Nephron progenitor cell (in vitro differentiated cells): ENCODE data around the gene HRH2.

Experiments
- DNase-seq: peaks from one replicate; pipeline ENCODE4 v3.0.0; 2021
- H3K27ac Mint-ChIP-seq: 2 replicates; pipeline ENCODE4 v1.8.0; 2021; ENCODE audit warnings: mild to moderate bottlenecking, moderate library complexity, mixed read lengths
- H3K27me3 Mint-ChIP-seq: 2 replicates; pipeline ENCODE4 v1.8.0; 2021; ENCODE audit warnings: mild to moderate bottlenecking, low read depth, mixed read lengths; ENCODE audit not compliant: poor library complexity
- H3K36me3 Mint-ChIP-seq: 2 replicates; pipeline ENCODE4 v1.8.0; 2021; ENCODE audit warnings: low read depth, mixed read lengths
- H3K4me1 Mint-ChIP-seq: 2 replicates; pipeline ENCODE4 v1.8.0; 2021; ENCODE audit warnings: mixed read lengths
- H3K4me3 Mint-ChIP-seq: 2 replicates; pipeline ENCODE4 v1.8.0; 2021; ENCODE audit warnings: mild to moderate bottlenecking, moderate library complexity, mixed read lengths
- H3K9me3 Mint-ChIP-seq: 2 replicates; pipeline ENCODE4 v1.8.0; 2021; ENCODE audit warnings: mild to moderate bottlenecking, moderate library complexity, mixed read lengths
- TF ChIP-seq, protein P1 (sequence below): fragments of 200-600 bp; sonication (generic); IDR thresholded peaks from 2 replicates; pipeline ENCODE4 v1.5.0; 2021; ENCODE audit warnings: antibody characterized with exemption

Gene HRH2, protein sequence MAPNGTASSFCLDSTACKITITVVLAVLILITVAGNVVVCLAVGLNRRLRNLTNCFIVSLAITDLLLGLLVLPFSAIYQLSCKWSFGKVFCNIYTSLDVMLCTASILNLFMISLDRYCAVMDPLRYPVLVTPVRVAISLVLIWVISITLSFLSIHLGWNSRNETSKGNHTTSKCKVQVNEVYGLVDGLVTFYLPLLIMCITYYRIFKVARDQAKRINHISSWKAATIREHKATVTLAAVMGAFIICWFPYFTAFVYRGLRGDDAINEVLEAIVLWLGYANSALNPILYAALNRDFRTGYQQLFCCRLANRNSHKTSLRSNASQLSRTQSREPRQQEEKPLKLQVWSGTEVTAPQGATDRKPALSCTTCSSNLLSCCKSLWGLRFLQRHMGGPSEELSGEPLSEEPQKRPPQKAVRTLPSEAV

DNA sequence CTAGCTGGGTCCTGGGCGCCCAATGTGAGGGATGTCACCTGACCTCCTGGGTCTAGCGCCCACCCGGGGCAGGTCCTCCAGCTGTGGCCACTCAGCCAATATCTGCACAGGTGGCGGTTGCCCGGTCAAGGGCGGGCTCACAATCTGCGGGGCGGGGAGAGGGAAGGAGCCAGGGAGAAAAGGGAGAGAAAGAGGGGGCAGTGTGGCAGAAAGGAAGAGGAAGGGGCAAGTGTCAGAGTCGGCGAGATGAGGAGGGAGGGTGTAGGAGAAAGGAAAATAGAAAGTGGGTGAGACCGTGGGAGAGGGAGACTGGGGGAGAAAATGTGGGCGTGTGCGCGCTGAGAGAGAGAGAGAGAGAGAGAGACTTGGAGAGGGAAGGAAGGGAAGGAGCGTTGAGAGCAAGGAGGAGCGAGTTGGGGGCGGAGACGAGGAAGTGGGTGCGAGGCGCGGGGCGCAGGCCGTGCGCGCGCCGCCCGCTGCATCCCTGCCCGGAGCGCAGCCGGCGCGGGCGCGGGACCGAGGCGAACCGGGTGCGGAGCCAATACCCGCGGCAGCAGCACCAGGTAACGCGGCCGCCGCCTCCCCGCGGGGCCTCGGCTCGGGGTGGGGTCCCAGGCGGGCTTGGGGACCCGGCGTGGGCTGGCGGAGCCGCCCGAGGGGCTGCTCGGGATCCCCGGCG is at the start of gene HRH2:
Gene HRH2, plus strand, starts transcription at position 479 of the 679 bp plus-strand sequence. CDS start 25,163 bp downstream, outside the sequence.
- H3K27me3 Mint-ChIP-seq, result peaks cover 70% of the 10 kb centered on the region
- peak; percentile 60 for DNase-seq
- peak within 1 kb of the TSS; percentile 91 for H3K4me3 Mint-ChIP-seq
- no peak within 1 kb of the TSS for H3K27ac Mint-ChIP-seq
- no peaks in the 10 kb centered on the region for H3K9me3 Mint-ChIP-seq
- peaks cover 28% of the 10 kb centered on the region for H3K4me1 Mint-ChIP-seq
- TF ChIP-seq, protein P1, sequence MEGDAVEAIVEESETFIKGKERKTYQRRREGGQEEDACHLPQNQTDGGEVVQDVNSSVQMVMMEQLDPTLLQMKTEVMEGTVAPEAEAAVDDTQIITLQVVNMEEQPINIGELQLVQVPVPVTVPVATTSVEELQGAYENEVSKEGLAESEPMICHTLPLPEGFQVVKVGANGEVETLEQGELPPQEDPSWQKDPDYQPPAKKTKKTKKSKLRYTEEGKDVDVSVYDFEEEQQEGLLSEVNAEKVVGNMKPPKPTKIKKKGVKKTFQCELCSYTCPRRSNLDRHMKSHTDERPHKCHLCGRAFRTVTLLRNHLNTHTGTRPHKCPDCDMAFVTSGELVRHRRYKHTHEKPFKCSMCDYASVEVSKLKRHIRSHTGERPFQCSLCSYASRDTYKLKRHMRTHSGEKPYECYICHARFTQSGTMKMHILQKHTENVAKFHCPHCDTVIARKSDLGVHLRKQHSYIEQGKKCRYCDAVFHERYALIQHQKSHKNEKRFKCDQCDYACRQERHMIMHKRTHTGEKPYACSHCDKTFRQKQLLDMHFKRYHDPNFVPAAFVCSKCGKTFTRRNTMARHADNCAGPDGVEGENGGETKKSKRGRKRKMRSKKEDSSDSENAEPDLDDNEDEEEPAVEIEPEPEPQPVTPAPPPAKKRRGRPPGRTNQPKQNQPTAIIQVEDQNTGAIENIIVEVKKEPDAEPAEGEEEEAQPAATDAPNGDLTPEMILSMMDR, result no peak
- no peaks in the 10 kb centered on the region for H3K36me3 Mint-ChIP-seq

DNA sequence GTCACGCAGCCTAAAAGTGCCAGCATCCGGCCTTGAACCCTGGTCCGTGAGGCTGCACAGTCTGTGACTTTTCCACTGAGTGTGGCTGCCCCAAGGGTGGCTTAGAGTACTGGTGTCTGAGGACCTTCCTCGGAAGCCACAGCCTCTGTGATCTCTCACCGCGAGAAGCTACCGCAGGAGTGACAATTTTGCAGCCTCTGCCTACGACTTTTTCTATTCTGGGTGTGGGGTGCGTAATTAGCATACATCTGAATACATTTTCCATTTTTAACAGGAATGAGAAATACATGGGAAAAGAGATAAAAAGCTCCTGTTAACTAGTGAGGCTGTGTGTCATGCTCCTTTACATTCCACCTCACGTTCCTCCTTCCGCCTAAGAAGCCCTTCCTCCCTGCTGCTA is 48.3 kb upstream of the HRH2 start:
- Mint-ChIP-seq H3K27me3 (peaks cover 10% of the 10 kb centered on the region), H3K36me3 (peaks cover 3% of the 10 kb centered on the region), H3K27ac (peak overlapping the region; percentile 23), H3K4me1 (no peaks in the 10 kb centered on the region), H3K4me3 (no peak overlapping the region), H3K9me3 (peaks cover 23% of the 10 kb centered on the region)
- TF ChIP-seq, protein P1, result no peak
- DNase-seq, result no peak

DNA sequence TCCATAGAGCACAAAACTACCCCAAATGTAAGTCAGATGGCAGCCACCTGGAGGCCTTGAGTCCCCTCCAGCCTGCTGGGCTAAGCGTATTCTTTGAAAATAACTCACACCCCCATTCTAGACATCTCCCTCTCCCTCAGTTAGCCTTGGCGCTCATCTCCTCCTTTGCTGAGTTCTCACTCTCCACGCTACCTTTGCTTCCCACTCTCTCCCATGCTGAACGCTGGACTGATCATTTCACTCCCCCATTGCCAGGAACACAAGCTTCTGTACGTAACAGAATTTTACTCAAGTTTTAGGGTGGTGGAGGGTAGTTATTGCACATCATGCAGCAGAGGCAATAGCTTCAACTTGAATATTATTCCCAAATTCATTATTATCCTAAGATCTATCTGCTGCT is 47.5 kb upstream of the HRH2 start:
- DNase-seq, result no peak
- H3K4me1 Mint-ChIP-seq, result no peaks in the 10 kb centered on the region
- H3K4me3 Mint-ChIP-seq, result no peak overlapping the region
- H3K27ac Mint-ChIP-seq, result no peak overlapping the region
- H3K36me3 Mint-ChIP-seq, result no peaks in the 10 kb centered on the region
- peaks cover 15% of the 10 kb centered on the region for H3K9me3 Mint-ChIP-seq
- TF ChIP-seq, protein P1, result no peak
- H3K27me3 Mint-ChIP-seq, result peaks cover 10% of the 10 kb centered on the region

DNA sequence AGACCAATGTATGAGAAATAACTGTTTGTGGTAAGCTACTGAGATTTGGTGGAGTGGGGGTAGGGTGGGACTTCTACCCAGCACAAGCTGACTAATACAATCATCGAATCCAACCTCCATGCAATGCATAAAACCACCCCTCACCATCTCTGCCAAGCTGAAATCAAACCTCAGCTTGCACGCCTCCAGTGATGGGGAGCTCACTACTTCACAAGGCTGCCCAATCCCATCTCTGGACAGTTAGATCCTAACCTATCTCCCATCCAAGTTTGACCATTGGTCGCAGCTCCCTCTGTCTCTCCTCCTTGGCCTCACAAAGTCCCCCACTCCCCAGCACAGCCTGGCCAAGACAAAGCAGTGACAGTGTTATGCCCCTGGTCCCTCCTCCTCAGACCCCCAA is 47.0 kb upstream of the HRH2 start:
- TF ChIP-seq, protein P1, result no peak
- DNase-seq, result no peak
- H3K27ac Mint-ChIP-seq, result no peak overlapping the region
- H3K4me3 Mint-ChIP-seq, result no peak overlapping the region
- peaks cover 9% of the 10 kb centered on the region for H3K9me3 Mint-ChIP-seq
- no peaks in the 10 kb centered on the region for H3K4me1 Mint-ChIP-seq
- no peaks in the 10 kb centered on the region for H3K36me3 Mint-ChIP-seq
- H3K27me3 Mint-ChIP-seq, result peaks cover 10% of the 10 kb centered on the region

DNA sequence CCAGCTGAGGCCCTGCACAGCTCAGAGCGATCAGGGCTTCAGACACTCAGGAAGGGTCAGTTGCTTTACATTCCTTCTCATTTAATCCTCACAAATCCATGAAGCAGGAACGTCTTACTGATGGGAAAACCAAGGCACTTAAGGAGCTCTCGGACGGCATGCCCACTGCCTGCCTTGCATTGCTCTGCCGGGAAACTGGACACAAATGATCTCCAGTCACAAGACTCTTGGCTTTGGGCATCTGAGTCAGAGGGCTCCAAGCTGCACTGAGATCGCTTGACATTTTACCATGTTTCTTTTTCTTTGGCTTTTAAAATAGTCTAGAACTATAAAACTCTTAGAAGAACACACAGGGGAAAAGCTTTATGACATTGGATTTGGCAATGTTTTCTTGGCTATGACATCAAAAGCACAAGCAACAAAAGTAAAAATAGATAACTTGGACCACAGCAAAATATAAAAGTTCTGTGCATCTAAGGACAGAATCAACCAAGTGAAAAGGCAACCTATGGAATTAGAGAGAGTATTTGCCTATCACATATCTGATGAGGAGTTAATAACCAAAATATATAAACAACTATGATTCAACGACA is 43.6 kb upstream of the HRH2 start:
- H3K27ac Mint-ChIP-seq, result peak overlapping the region; percentile 15
- H3K4me3 Mint-ChIP-seq, result no peak overlapping the region
- no peaks in the 10 kb centered on the region for H3K4me1 Mint-ChIP-seq
- H3K27me3 Mint-ChIP-seq, result peaks cover 17% of the 10 kb centered on the region
- H3K9me3 Mint-ChIP-seq, result peaks cover 4% of the 10 kb centered on the region
- TF ChIP-seq, protein P1, result no peak
- no peaks in the 10 kb centered on the region for H3K36me3 Mint-ChIP-seq
- DNase-seq, result no peak
